PC-9 (cell line): ENCODE measurements around the gene CMAS. TPM values are rescaled to one million over a fixed set of nuclear protein-coding genes. Genes with fewer than 3 reads are reported as not detected.

Experiments used
- BruUV-seq: library from RNA; stranded (reverse); fragments of 400-500 nt; replicated peaks from 2 replicates; lab custom pipeline; 2021; lab: Mats Ljungman, UMichigan
- CTCF ChIA-PET: fragments of 300-600 bp; sonication (Branson Sonifier 250); formaldehyde crosslinking; loops from one replicate; lab custom pipeline; 2022; ENCODE audit warnings: antibody characterized with exemption; lab: Charles Lee
- POLR2A ChIA-PET: fragments of 300-600 bp; sonication (Branson Sonifier 250); formaldehyde crosslinking; loops from one replicate; lab custom pipeline; 2022; ENCODE audit warnings: antibody characterized with exemption; ENCODE audit not compliant: unreplicated experiment; lab: Charles Lee
- DNase-seq, 2 experiments: peaks; one replicate each; pipeline versions ENCODE4 v3.0.0 to v3.0.0-alpha.2; 2015 to 2022; ENCODE audit warnings: mixed read lengths in 1 of 2
- H2AFZ ChIP-seq: fragments of 200-600 bp; sonication (generic); 2 replicates; pipeline ENCODE4 v1.8.1; 2017; ENCODE audit warnings: antibody characterized with exemption
- H3F3A ChIP-seq: fragments of 200-600 bp; sonication (generic); 2 replicates; pipeline ENCODE4 v1.8.1; 2017; ENCODE audit warnings: antibody characterized with exemption, mild to moderate bottlenecking, low read depth; ENCODE audit not compliant: insufficient read depth
- H3K27ac ChIP-seq: fragments of 200-600 bp; sonication (generic); 2 replicates; pipeline ENCODE4 v1.6.1; 2016; ENCODE audit warnings: mixed run types
- H3K27me3 ChIP-seq: fragments of 200-600 bp; sonication (generic); 2 replicates; pipeline ENCODE4 v1.6.1; 2016; ENCODE audit warnings: low read depth, mixed run types; ENCODE audit not compliant: insufficient read depth
- H3K36me3 ChIP-seq: fragments of 200-600 bp; sonication (generic); 2 replicates; pipeline ENCODE4 v1.6.1; 2016; ENCODE audit warnings: low read depth, mixed run types
- H3K4me1 ChIP-seq: fragments of 200-600 bp; sonication (generic); replicated peaks from 2 replicates; pipeline ENCODE4 v1.6.1; 2016; ENCODE audit warnings: mixed run types; ENCODE audit not compliant: insufficient read depth
- H3K4me2 ChIP-seq: fragments of 200-600 bp; sonication (generic); 2 replicates; pipeline ENCODE4 v1.6.1; 2017; ENCODE audit warnings: mixed run types
- H3K4me3 ChIP-seq: fragments of 200-600 bp; sonication (generic); 2 replicates; pipeline ENCODE4 v1.6.1; 2016; ENCODE audit warnings: mixed run types
- H3K79me2 ChIP-seq: fragments of 200-600 bp; sonication (generic); 2 replicates; pipeline ENCODE4 v1.6.1; 2017; ENCODE audit warnings: low read depth, mixed run types
- H3K9me2 ChIP-seq: fragments of 200-600 bp; sonication (generic); 2 replicates; pipeline ENCODE4 v1.8.1; 2017; ENCODE audit warnings: mild to moderate bottlenecking; ENCODE audit not compliant: insufficient read depth
- H3K9me3 ChIP-seq: fragments of 200-600 bp; sonication (generic); 2 replicates; pipeline ENCODE4 v1.8.1; 2016; ENCODE audit warnings: low read depth; ENCODE audit not compliant: insufficient read depth
- H4K20me1 ChIP-seq: fragments of 200-600 bp; sonication (generic); 2 replicates; pipeline ENCODE4 v1.8.1; 2017; ENCODE audit not compliant: insufficient read depth
- CTCF ChIP-seq: fragments of 200-600 bp; sonication (generic); conservative IDR thresholded peaks from 2 replicates; pipeline ENCODE4 v1.6.1; 2017; ENCODE audit warnings: mixed run types, antibody characterized with exemption, mild to moderate bottlenecking, moderate library complexity
- EZH2 ChIP-seq: fragments of 200-600 bp; sonication (generic); IDR thresholded peaks from 2 replicates; pipeline ENCODE4 v1.8.0; 2017; ENCODE audit warnings: antibody characterized with exemption, low read depth
- intact Hi-C: fragments of 100-400 bp; cut with micrococcal nuclease; formaldehyde crosslinking; loops from one replicate; pipeline ENCODE4 v1.10.0; 2022; ENCODE audit not compliant: unreplicated experiment
- total RNA-seq: library from RNA; stranded (reverse); gene quantifications from 2 replicates; pipeline ENCODE4 v1.2.3, GENCODE V29; 2021

The CMAS gene
- total RNA-seq, 1 experiment from 2014 or later: 79.1 TPM

GRCh38 chr12:22082190-22082701, 36.2 kb downstream of the CMAS start:
- peak overlapping the region; percentile 44; the same call in 1 of the 2 replicates for H2AFZ ChIP-seq
- H4K20me1 ChIP-seq: no peaks in the 10 kb centered on the region
- ChIA-PET CTCF (interaction anchor here (0.6 kb wide), 3 partner anchors 36 to 1178 kb away, joined by 3 to 20 read pairs (median 4); partner anchors contain the start of gene CMAS), POLR2A (no interaction called here)
- H3K4me2 ChIP-seq: no peak overlapping the region
- no peaks in the 10 kb centered on the region for H3F3A ChIP-seq
- intact Hi-C loops: loop anchor here (10.0 kb wide), 1 partner anchor 543 kb away; the partner anchor contains the start of gene ETNK1
- no peak overlapping the region for H3K4me3 ChIP-seq
- no peak for DNase-seq
- H3K79me2 ChIP-seq: no peaks in the 10 kb centered on the region
- H3K9me2 ChIP-seq: no peaks in the 10 kb centered on the region
- H3K9me3 ChIP-seq: no peaks in the 10 kb centered on the region
- BruUV-seq: no TSS peak
- no peaks in the 10 kb centered on the region for H3K4me1 ChIP-seq
- H3K27me3 ChIP-seq: no peaks in the 10 kb centered on the region
- H3K36me3 ChIP-seq: no peaks in the 10 kb centered on the region
- no peak for TF ChIP-seq EZH2
- no peak for TF ChIP-seq CTCF
- H3K27ac ChIP-seq: no peak overlapping the region

GRCh38 chr12:22083167-22083566, 37.1 kb downstream of the CMAS start:
- H3K4me2 ChIP-seq: no peak overlapping the region
- no peak overlapping the region for H2AFZ ChIP-seq
- no peaks in the 10 kb centered on the region for H3K36me3 ChIP-seq
- no peak for TF ChIP-seq EZH2
- peak; percentile 80 for TF ChIP-seq CTCF
- ChIA-PET CTCF (interaction anchor here (0.5 to 1.6 kb wide), 6 partner anchors 18 to 587 kb away, joined by 3 to 10 read pairs (median 4); partner anchors contain the start of gene CMAS), POLR2A (interaction anchor here (0.6 kb wide), 1 partner anchor 36 kb away, joined by 3 read pairs; no protein-coding TSS in a partner anchor)
- H4K20me1 ChIP-seq: no peaks in the 10 kb centered on the region
- DNase-seq: peak in 1 of 2 experiments; percentile 17
- H3F3A ChIP-seq: no peaks in the 10 kb centered on the region
- BruUV-seq: no TSS peak
- intact Hi-C loops: loop anchor here (1.0 to 10.0 kb wide), 4 partner anchors 252 to 542 kb away; partner anchors contain the start of gene ETNK1
- H3K9me3 ChIP-seq: no peaks in the 10 kb centered on the region
- no peaks in the 10 kb centered on the region for H3K9me2 ChIP-seq
- no peak overlapping the region for H3K27ac ChIP-seq
- H3K4me1 ChIP-seq: no peaks in the 10 kb centered on the region
- H3K79me2 ChIP-seq: no peaks in the 10 kb centered on the region
- H3K27me3 ChIP-seq: no peaks in the 10 kb centered on the region
- no peak overlapping the region for H3K4me3 ChIP-seq

GRCh38 chr12:22084852-22085251, 38.8 kb downstream of the CMAS start:
- no peaks in the 10 kb centered on the region for H3K79me2 ChIP-seq
- H2AFZ ChIP-seq: no peak overlapping the region
- ChIA-PET CTCF (interaction anchor here (0.5 kb wide), 1 partner anchor 203 kb away, joined by 7 read pairs; no protein-coding TSS in a partner anchor), POLR2A (no interaction called here)
- no peak overlapping the region for H3K4me2 ChIP-seq
- no peaks in the 10 kb centered on the region for H3K9me3 ChIP-seq
- H3F3A ChIP-seq: no peaks in the 10 kb centered on the region
- DNase-seq: no peak
- no peaks in the 10 kb centered on the region for H3K36me3 ChIP-seq
- no peaks in the 10 kb centered on the region for H3K27me3 ChIP-seq
- no TSS peak for BruUV-seq
- H3K4me1 ChIP-seq: no peaks in the 10 kb centered on the region
- no peak overlapping the region for H3K4me3 ChIP-seq
- no peak overlapping the region for H3K27ac ChIP-seq
- H4K20me1 ChIP-seq: no peaks in the 10 kb centered on the region
- intact Hi-C loops: loop anchor here (10.0 kb wide), 1 partner anchor 540 kb away; the partner anchor contains the start of gene ETNK1
- TF ChIP-seq CTCF (no peak), EZH2 (no peak)
- H3K9me2 ChIP-seq: no peaks in the 10 kb centered on the region
